Keratinocyte (primary cell): ENCODE measurements around the gene KDM4B. TPM values are rescaled to one million over a fixed set of nuclear protein-coding genes. Genes with fewer than 3 reads are reported as not detected.

Experiments used
- DNase-seq: peaks from one replicate; pipeline ENCODE4 v3.0.0-alpha.2; 2011; ENCODE audit warnings: low read depth, missing footprints, low spot score
- FAIRE-seq: peaks from 2 replicates; lab custom pipeline; 2011; peaks lifted over from hg19 to GRCh38; lab: Jason Lieb, UNC
- H2AFZ ChIP-seq: 2 replicates; pipeline ENCODE4 v1.6.0; 2012; ENCODE audit warnings: low read length, control low read depth, inconsistent platforms; ENCODE audit not compliant: control insufficient read depth
- H3K27ac ChIP-seq: 2 replicates; pipeline ENCODE4 v1.5.1; 2011; ENCODE audit warnings: low read length; ENCODE audit not compliant: control insufficient read depth, insufficient read depth
- H3K27me3 ChIP-seq: 3 replicates; pipeline ENCODE4 v1.6.0; 2011; ENCODE audit warnings: low read length; ENCODE audit not compliant: control insufficient read depth, insufficient read depth; ENCODE audit errors: extremely low read depth
- H3K36me3 ChIP-seq, 2 experiments: 2 replicates in 1 of 2; 3 replicates in 1 of 2; pipeline ENCODE4 v1.5.1; 2011; ENCODE audit warnings: low read length in 2 of 2, mild to moderate bottlenecking in 1 of 2; ENCODE audit not compliant: control insufficient read depth in 2 of 2, insufficient read depth in 2 of 2; ENCODE audit errors: extremely low read depth in 1 of 2
- H3K4me1 ChIP-seq: 3 replicates; pipeline ENCODE4 v1.5.1; 2011; ENCODE audit warnings: low read length; ENCODE audit not compliant: control insufficient read depth, insufficient read depth; ENCODE audit errors: extremely low read depth
- H3K4me2 ChIP-seq: 3 replicates; pipeline ENCODE4 v1.6.0; 2011; ENCODE audit warnings: low read depth, low read length; ENCODE audit not compliant: control insufficient read depth, insufficient read depth; ENCODE audit errors: extremely low read depth
- H3K4me3 ChIP-seq, 3 experiments: fragments of 200-600 bp in 1 of 3; sonication (generic) in 1 of 3; 2 replicates in 2 of 3; 3 replicates in 1 of 3; pipeline ENCODE4 v1.5.1; 2011 to 2016; ENCODE audit warnings: low read length in 3 of 3, mild to moderate bottlenecking in 3 of 3, control low read depth in 2 of 3, inconsistent platforms in 1 of 3, low read depth in 1 of 3, mixed read lengths in 1 of 3, mixed run types in 1 of 3, moderate library complexity in 1 of 3; ENCODE audit not compliant: control insufficient read depth in 2 of 3, insufficient read depth in 2 of 3; ENCODE audit errors: extremely low read depth in 1 of 3
- H3K79me2 ChIP-seq: 2 replicates; pipeline ENCODE4 v1.6.0; 2012; ENCODE audit warnings: low read length; ENCODE audit not compliant: control insufficient read depth, insufficient read depth
- H3K9ac ChIP-seq: 3 replicates; pipeline ENCODE4 v1.6.0; 2011; ENCODE audit warnings: low read length; ENCODE audit not compliant: control insufficient read depth, insufficient read depth; ENCODE audit errors: extremely low read depth
- H3K9me1 ChIP-seq: 3 replicates; pipeline ENCODE4 v1.6.0; 2011; ENCODE audit warnings: low read length; ENCODE audit not compliant: control insufficient read depth, insufficient read depth; ENCODE audit errors: extremely low read depth
- H3K9me3 ChIP-seq: 2 replicates; pipeline ENCODE4 v1.5.1; 2012; ENCODE audit warnings: low read depth, low read length; ENCODE audit not compliant: control insufficient read depth
- H4K20me1 ChIP-seq: 3 replicates; pipeline ENCODE4 v1.6.0; 2011; ENCODE audit warnings: low read length; ENCODE audit not compliant: control insufficient read depth, insufficient read depth; ENCODE audit errors: extremely low read depth
- CTCF ChIP-seq, 3 experiments: IDR thresholded peaks in 1 of 3; conservative IDR thresholded peaks in 1 of 3; optimal IDR thresholded peaks in 1 of 3; 2 replicates in 2 of 3; 3 replicates in 1 of 3; pipeline versions ENCODE3 to v1.5.1; 2011; ENCODE audit warnings: low read length in 3 of 3, mild to moderate bottlenecking in 3 of 3, moderate library complexity in 2 of 3, control low read depth in 1 of 3, inconsistent platforms in 1 of 3; ENCODE audit not compliant: insufficient read depth in 2 of 3; ENCODE audit errors: extremely low read depth in 1 of 3
- EZH2 ChIP-seq: IDR thresholded peaks from one replicate; pipeline ENCODE4 v1.6.1; 2012; ENCODE audit warnings: inconsistent platforms, mild to moderate bottlenecking, low read length, moderate library complexity
- dilution Hi-C: fragments of 300-500 bp; cut with MboI; formaldehyde crosslinking; loops from one replicate; pipeline ENCODE4 v1.7.0; 2020; ENCODE audit warnings: low sequenced_read_pairs; ENCODE audit not compliant: extremely low pct_ligation_motif_present
- polyA plus RNA-seq, 5 experiments: library from polyadenylated mRNA; depleted of rRNA in 3 of 5; stranded (reverse) in 3 of 5; stranded (forward) in 1 of 5; unstranded in 1 of 5; fragments of >200 nt; gene quantifications; 1 replicate in 1 of 5; 2 replicates in 3 of 5; 3 replicates in 1 of 5; pipeline versions ENCODE4 v1.2.1 to v1.2.3, GENCODE V29; 2011 to 2012; ENCODE audit warnings: missing spikeins in 2 of 5, low read depth in 1 of 5, low replicate concordance in 1 of 5

The KDM4B gene
- polyA plus RNA-seq, 1 donor (not counting 4 experiments of a cell fraction or from before 2014, with no cell fraction given) = 6.2 TPM

- no peak for TF ChIP-seq CTCF (optimal IDR thresholded peaks at IDR 0.05 in 1 of 3, IDR thresholded peaks at IDR 0.05 in 1 of 3, conservative IDR thresholded peaks at IDR 0.05 in 1 of 3; ENCODE audit: extremely low read depth in 1 of 3, insufficient read depth in 2 of 3, low read length in 3 of 3)
- no peak for TF ChIP-seq EZH2
- Histone ChIP-seq H3K9me1 (no peaks in the 10 kb centered on the region), H3K36me3 (peaks cover 0 to 22% of the 10 kb centered on the region in 2 experiments), H4K20me1 (no peaks in the 10 kb centered on the region), H3K4me3 (no peak overlapping the region), H3K27ac (no peak overlapping the region), H2AFZ (no peak overlapping the region), H3K9ac (no peak overlapping the region), H3K4me2 (no peak overlapping the region), H3K9me3 (no peaks in the 10 kb centered on the region), H3K27me3 (no peaks in the 10 kb centered on the region), H3K79me2 (no peaks in the 10 kb centered on the region), H3K4me1 (no peaks in the 10 kb centered on the region)
- DNase-seq (no peak), FAIRE-seq (no peak)
- dilution Hi-C loops = no loop called here
These were observed 157.0 kb downstream of the KDM4B start for GRCh38 chr19:5125797-5126497.

- no peak overlapping the region for H2AFZ ChIP-seq
- no peaks in the 10 kb centered on the region for H3K27me3 ChIP-seq
- no peak overlapping the region for H3K4me3 ChIP-seq
- H3K9me3 ChIP-seq = no peaks in the 10 kb centered on the region
- no peaks in the 10 kb centered on the region for H4K20me1 ChIP-seq
- H3K27ac ChIP-seq = no peak overlapping the region
- H3K4me1 ChIP-seq = no peaks in the 10 kb centered on the region
- dilution Hi-C loops = no loop called here
- no peaks in the 10 kb centered on the region for H3K79me2 ChIP-seq
- DNase-seq (no peak), FAIRE-seq (no peak)
- no peak overlapping the region for H3K4me2 ChIP-seq
- TF ChIP-seq EZH2 (no peak), CTCF (optimal IDR thresholded peaks at IDR 0.05 in 1 of 3, IDR thresholded peaks at IDR 0.05 in 1 of 3, conservative IDR thresholded peaks at IDR 0.05 in 1 of 3; ENCODE audit: extremely low read depth in 1 of 3, insufficient read depth in 2 of 3, low read length in 3 of 3) (no peak)
- H3K9me1 ChIP-seq = no peaks in the 10 kb centered on the region
- H3K9ac ChIP-seq = no peak overlapping the region
- peaks cover 0 to 21% of the 10 kb centered on the region in 2 experiments for H3K36me3 ChIP-seq
These were observed 157.7 kb downstream of the KDM4B start for GRCh38 chr19:5126498-5127223.
